Measurements from ENCODE around the gene PRR22. TPM values are rescaled to one million over a fixed set of nuclear protein-coding genes. Genes with fewer than 3 reads are reported as not detected.

The PRR22 gene
- total and polyA plus RNA-seq, 9 of the 15 experiments (the other 6 are each of a cell fraction or from before 2014, with no cell fraction given), result 0.03 to 12.0 (median 2.0) TPM; not detected in 1

- TF ChIP-seq, protein P1, sequence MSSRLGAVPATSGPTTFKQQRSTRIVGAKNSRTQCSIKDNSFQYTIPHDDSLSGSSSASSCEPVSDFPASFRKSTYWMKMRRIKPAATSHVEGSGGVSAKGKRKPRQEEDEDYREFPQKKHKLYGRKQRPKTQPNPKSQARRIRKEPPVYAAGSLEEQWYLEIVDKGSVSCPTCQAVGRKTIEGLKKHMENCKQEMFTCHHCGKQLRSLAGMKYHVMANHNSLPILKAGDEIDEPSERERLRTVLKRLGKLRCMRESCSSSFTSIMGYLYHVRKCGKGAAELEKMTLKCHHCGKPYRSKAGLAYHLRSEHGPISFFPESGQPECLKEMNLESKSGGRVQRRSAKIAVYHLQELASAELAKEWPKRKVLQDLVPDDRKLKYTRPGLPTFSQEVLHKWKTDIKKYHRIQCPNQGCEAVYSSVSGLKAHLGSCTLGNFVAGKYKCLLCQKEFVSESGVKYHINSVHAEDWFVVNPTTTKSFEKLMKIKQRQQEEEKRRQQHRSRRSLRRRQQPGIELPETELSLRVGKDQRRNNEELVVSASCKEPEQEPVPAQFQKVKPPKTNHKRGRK (tag; IDR thresholded peaks at IDR 0.05), result no peak
- no peak for TF ChIP-seq HEY1 (CRISPR knock-in tag; IDR thresholded peaks at IDR 0.05; ENCODE audit: borderline replicate concordance)
- no peak for TF ChIP-seq ZNF124 (CRISPR knock-in tag; IDR thresholded peaks at IDR 0.05)
- TF ChIP-seq, protein P2, sequence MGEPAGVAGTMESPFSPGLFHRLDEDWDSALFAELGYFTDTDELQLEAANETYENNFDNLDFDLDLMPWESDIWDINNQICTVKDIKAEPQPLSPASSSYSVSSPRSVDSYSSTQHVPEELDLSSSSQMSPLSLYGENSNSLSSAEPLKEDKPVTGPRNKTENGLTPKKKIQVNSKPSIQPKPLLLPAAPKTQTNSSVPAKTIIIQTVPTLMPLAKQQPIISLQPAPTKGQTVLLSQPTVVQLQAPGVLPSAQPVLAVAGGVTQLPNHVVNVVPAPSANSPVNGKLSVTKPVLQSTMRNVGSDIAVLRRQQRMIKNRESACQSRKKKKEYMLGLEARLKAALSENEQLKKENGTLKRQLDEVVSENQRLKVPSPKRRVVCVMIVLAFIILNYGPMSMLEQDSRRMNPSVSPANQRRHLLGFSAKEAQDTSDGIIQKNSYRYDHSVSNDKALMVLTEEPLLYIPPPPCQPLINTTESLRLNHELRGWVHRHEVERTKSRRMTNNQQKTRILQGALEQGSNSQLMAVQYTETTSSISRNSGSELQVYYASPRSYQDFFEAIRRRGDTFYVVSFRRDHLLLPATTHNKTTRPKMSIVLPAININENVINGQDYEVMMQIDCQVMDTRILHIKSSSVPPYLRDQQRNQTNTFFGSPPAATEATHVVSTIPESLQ (CRISPR knock-in tag; IDR thresholded peaks at IDR 0.05), result no peak
- no peak for TF ChIP-seq POLR2H (tag; IDR thresholded peaks at IDR 0.05; ENCODE audit: low read depth)
- TF ChIP-seq CXXC5 (CRISPR knock-in tag; IDR thresholded peaks at IDR 0.05), result peak; percentile 47; the same call in 1 of the 2 replicates
- TF ChIP-seq MEIS2 (IDR thresholded peaks at IDR 0.05; ENCODE audit: partially characterized antibody), result no peak
- TF ChIP-seq ZNF696 (CRISPR knock-in tag; conservative IDR thresholded peaks at IDR 0.05), result no peak
- TF ChIP-seq, protein P3, sequence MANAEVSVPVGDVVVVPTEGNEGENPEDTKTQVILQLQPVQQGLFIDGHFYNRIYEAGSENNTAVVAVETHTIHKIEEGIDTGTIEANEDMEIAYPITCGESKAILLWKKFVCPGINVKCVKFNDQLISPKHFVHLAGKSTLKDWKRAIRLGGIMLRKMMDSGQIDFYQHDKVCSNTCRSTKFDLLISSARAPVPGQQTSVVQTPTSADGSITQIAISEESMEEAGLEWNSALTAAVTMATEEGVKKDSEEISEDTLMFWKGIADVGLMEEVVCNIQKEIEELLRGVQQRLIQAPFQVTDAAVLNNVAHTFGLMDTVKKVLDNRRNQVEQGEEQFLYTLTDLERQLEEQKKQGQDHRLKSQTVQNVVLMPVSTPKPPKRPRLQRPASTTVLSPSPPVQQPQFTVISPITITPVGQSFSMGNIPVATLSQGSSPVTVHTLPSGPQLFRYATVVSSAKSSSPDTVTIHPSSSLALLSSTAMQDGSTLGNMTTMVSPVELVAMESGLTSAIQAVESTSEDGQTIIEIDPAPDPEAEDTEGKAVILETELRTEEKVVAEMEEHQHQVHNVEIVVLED (CRISPR knock-in tag; IDR thresholded peaks at IDR 0.05), result no peak
- no peak for TF ChIP-seq ZNF830 (CRISPR knock-in tag; IDR thresholded peaks at IDR 0.05)
- TF ChIP-seq ATF7 (IDR thresholded peaks at IDR 0.05), result peak; percentile 46; the same call in 1 of the 2 replicates
- TF ChIP-seq NR4A1 (CRISPR knock-in tag; IDR thresholded peaks at IDR 0.05), result 0 out of 2 replicates have a peak, but pooled peaks have one; percentile 17
- TF ChIP-seq NR4A1 (tag; IDR thresholded peaks at IDR 0.05), result no peak
- no peak for TF ChIP-seq RBM14 (IDR thresholded peaks at IDR 0.05; ENCODE audit: borderline replicate concordance, insufficient read depth, low read depth, low read length)
- TF ChIP-seq, protein P4, sequence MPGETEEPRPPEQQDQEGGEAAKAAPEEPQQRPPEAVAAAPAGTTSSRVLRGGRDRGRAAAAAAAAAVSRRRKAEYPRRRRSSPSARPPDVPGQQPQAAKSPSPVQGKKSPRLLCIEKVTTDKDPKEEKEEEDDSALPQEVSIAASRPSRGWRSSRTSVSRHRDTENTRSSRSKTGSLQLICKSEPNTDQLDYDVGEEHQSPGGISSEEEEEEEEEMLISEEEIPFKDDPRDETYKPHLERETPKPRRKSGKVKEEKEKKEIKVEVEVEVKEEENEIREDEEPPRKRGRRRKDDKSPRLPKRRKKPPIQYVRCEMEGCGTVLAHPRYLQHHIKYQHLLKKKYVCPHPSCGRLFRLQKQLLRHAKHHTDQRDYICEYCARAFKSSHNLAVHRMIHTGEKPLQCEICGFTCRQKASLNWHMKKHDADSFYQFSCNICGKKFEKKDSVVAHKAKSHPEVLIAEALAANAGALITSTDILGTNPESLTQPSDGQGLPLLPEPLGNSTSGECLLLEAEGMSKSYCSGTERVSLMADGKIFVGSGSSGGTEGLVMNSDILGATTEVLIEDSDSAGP (CRISPR knock-in tag; IDR thresholded peaks at IDR 0.05), result peak; percentile 76
- TF ChIP-seq CGGBP1 (CRISPR knock-in tag; IDR thresholded peaks at IDR 0.05), result peak; percentile 71; the same call in 1 of the 2 replicates
- no peak for TF ChIP-seq ADNP (tag; IDR thresholded peaks at IDR 0.05)
- no peak for TF ChIP-seq FIP1L1 (IDR thresholded peaks at IDR 0.05; ENCODE audit: low read depth, low read length, poor library complexity, severe bottlenecking)
- TF ChIP-seq ZBTB17 (CRISPR knock-in tag; IDR thresholded peaks at IDR 0.05), result no peak
- peak; percentile 59; the same call in 1 of the 2 replicates for TF ChIP-seq XRCC5 (IDR thresholded peaks at IDR 0.05; ENCODE audit: low read depth, low read length)
- no peak for TF ChIP-seq SIN3B (IDR thresholded peaks at IDR 0.05; ENCODE audit: low read depth)
Observed at GRCh38 chr19:5805462-5806132, 21.1 kb upstream of the PRR22 start (continued).

Data from K562 (cell line).